Stimulated activated naive CD8-positive, alpha-beta T cell treated with anti-CD3 and anti-CD28 coated beads, Interleukin-15, Interleukin-2, amounts not matched to agents 100 ng/mL and 50 ng/mL, for 24 hours (primary cell): ENCODE results near the gene ARHGAP30.
"Not testable (repeated sequence)": the region's sequence is repeated elsewhere in the genome, so short reads cannot be mapped to it uniquely, and the experiment has no call there.

ENCODE experiments used
- H3K27ac Mint-ChIP-seq: one replicate; pipeline ENCODE4 v1.8.0; 2021; ENCODE audit warnings: mild to moderate bottlenecking, mixed read lengths
- H3K27me3 Mint-ChIP-seq: one replicate; pipeline ENCODE4 v1.8.0; 2021; ENCODE audit warnings: mixed read lengths
- H3K36me3 Mint-ChIP-seq: one replicate; pipeline ENCODE4 v1.8.0; 2021; ENCODE audit warnings: low read depth, mixed read lengths
- H3K4me1 Mint-ChIP-seq: one replicate; pipeline ENCODE4 v1.8.0; 2021; ENCODE audit warnings: low read depth, mixed read lengths
- H3K4me3 Mint-ChIP-seq: one replicate; pipeline ENCODE4 v1.8.0; 2021; ENCODE audit warnings: mild to moderate bottlenecking, mixed read lengths
- H3K9me3 Mint-ChIP-seq: one replicate; pipeline ENCODE4 v1.8.0; 2021; ENCODE audit warnings: mixed read lengths

ARHGAP30 gene

GRCh38 chr1:161021165-161021969, 48.3 kb downstream of the ARHGAP30 start:
- Mint-ChIP-seq H3K4me1 (peaks cover 54% of the 10 kb centered on the region), H3K36me3 (peaks cover 8% of the 10 kb centered on the region), H3K27ac (peak overlapping the region; percentile 32), H3K4me3 (peak overlapping the region; percentile 88), H3K9me3 (no peaks in the 10 kb centered on the region), H3K27me3 (no peaks in the 10 kb centered on the region)

GRCh38 chr1:161020509-161021164, 49.1 kb downstream of the ARHGAP30 start, which contains the start of gene F11R:
F11R (minus strand) TSS chr1:161021152; CDS start chr1:161021073, 79 bp downstream.
- Mint-ChIP-seq H3K27me3 (no peaks in the 10 kb centered on the region), H3K9me3 (no peaks in the 10 kb centered on the region), H3K36me3 (peaks cover 8% of the 10 kb centered on the region), H3K4me1 (peaks cover 54% of the 10 kb centered on the region), H3K27ac (peak within 1 kb of the TSS; percentile 32), H3K4me3 (peak within 1 kb of the TSS; percentile 88)

- peak overlapping the region; percentile 88 for H3K4me3 Mint-ChIP-seq
- no peaks in the 10 kb centered on the region for H3K9me3 Mint-ChIP-seq
- peak overlapping the region; percentile 32 for H3K27ac Mint-ChIP-seq
- H3K27me3 Mint-ChIP-seq: no peaks in the 10 kb centered on the region
- peaks cover 54% of the 10 kb centered on the region for H3K4me1 Mint-ChIP-seq
- H3K36me3 Mint-ChIP-seq: peaks cover 8% of the 10 kb centered on the region
Measured at GRCh38 chr1:161019751-161020495, 49.8 kb downstream of the ARHGAP30 start.

GRCh38 chr1:161019111-161019660, 50.5 kb downstream of the ARHGAP30 start:
- not testable (repeated sequence) for H3K27me3 Mint-ChIP-seq, H3K36me3 Mint-ChIP-seq, H3K9me3 Mint-ChIP-seq, H3K4me3 Mint-ChIP-seq
- Mint-ChIP-seq H3K27ac (peak overlapping the region; percentile 34), H3K4me1 (peaks cover 58% of the 10 kb centered on the region)

- no peaks in the 10 kb centered on the region for H3K9me3 Mint-ChIP-seq
- H3K27ac Mint-ChIP-seq: no peak overlapping the region
- H3K4me1 Mint-ChIP-seq: peaks cover 64% of the 10 kb centered on the region
Measured at GRCh38 chr1:161018631-161018930, 51.1 kb downstream of the ARHGAP30 start.

GRCh38 chr1:161017756-161018630, 51.7 kb downstream of the ARHGAP30 start:
- Mint-ChIP-seq H3K27me3 (no peaks in the 10 kb centered on the region), H3K9me3 (no peaks in the 10 kb centered on the region), H3K36me3 (peaks cover 8% of the 10 kb centered on the region), H3K27ac (no peak overlapping the region), H3K4me1 (peaks cover 70% of the 10 kb centered on the region), H3K4me3 (no peak overlapping the region)

More at GRCh38 chr1:161018631-161018930, 51.1 kb downstream of the ARHGAP30 start:
- H3K36me3 Mint-ChIP-seq: peaks cover 8% of the 10 kb centered on the region
- no peaks in the 10 kb centered on the region for H3K27me3 Mint-ChIP-seq
- no peak overlapping the region for H3K4me3 Mint-ChIP-seq

- not testable (repeated sequence) for H3K9me3 Mint-ChIP-seq, H3K27ac Mint-ChIP-seq, H3K27me3 Mint-ChIP-seq, H3K4me3 Mint-ChIP-seq, H3K36me3 Mint-ChIP-seq
- peaks cover 71% of the 10 kb centered on the region for H3K4me1 Mint-ChIP-seq
Measured at GRCh38 chr1:161017181-161017580, 52.5 kb downstream of the ARHGAP30 start.

- not testable (repeated sequence) for H3K4me3 Mint-ChIP-seq, H3K9me3 Mint-ChIP-seq, H3K36me3 Mint-ChIP-seq, H3K27me3 Mint-ChIP-seq
- Mint-ChIP-seq H3K27ac (peak overlapping the region; percentile 66), H3K4me1 (peaks cover 71% of the 10 kb centered on the region)
Measured at GRCh38 chr1:161016683-161017082, 53.0 kb downstream of the ARHGAP30 start.

- H3K9me3 Mint-ChIP-seq: no peaks in the 10 kb centered on the region
- peaks cover 53% of the 10 kb centered on the region for H3K4me1 Mint-ChIP-seq
- no peaks in the 10 kb centered on the region for H3K27me3 Mint-ChIP-seq
- no peaks in the 10 kb centered on the region for H3K36me3 Mint-ChIP-seq
- peak overlapping the region; percentile 80 for H3K4me3 Mint-ChIP-seq
- H3K27ac Mint-ChIP-seq: peak overlapping the region; percentile 85
Measured at GRCh38 chr1:161013488-161014230, 56.0 kb downstream of the ARHGAP30 start.

- H3K4me3 Mint-ChIP-seq: peak overlapping the region; percentile 80
- H3K36me3 Mint-ChIP-seq: no peaks in the 10 kb centered on the region
- H3K4me1 Mint-ChIP-seq: peaks cover 47% of the 10 kb centered on the region
- H3K9me3 Mint-ChIP-seq: no peaks in the 10 kb centered on the region
- peak overlapping the region; percentile 85 for H3K27ac Mint-ChIP-seq
- no peaks in the 10 kb centered on the region for H3K27me3 Mint-ChIP-seq
Measured at GRCh38 chr1:161013131-161013487, 56.6 kb downstream of the ARHGAP30 start.

- H3K27ac Mint-ChIP-seq: no peak overlapping the region
- H3K4me3 Mint-ChIP-seq: no peak overlapping the region
- no peaks in the 10 kb centered on the region for H3K27me3 Mint-ChIP-seq
- no peaks in the 10 kb centered on the region for H3K9me3 Mint-ChIP-seq
- peaks cover 42% of the 10 kb centered on the region for H3K4me1 Mint-ChIP-seq
- no peaks in the 10 kb centered on the region for H3K36me3 Mint-ChIP-seq
Measured at GRCh38 chr1:161012420-161012819, 57.3 kb downstream of the ARHGAP30 start.

- no peak overlapping the region for H3K27ac Mint-ChIP-seq
- no peaks in the 10 kb centered on the region for H3K9me3 Mint-ChIP-seq
- no peaks in the 10 kb centered on the region for H3K27me3 Mint-ChIP-seq
- no peaks in the 10 kb centered on the region for H3K36me3 Mint-ChIP-seq
- H3K4me3 Mint-ChIP-seq: no peak overlapping the region
- peaks cover 34% of the 10 kb centered on the region for H3K4me1 Mint-ChIP-seq
Measured at GRCh38 chr1:161009602-161010211, 60.0 kb downstream of the ARHGAP30 start.

- H3K4me1 Mint-ChIP-seq: peaks cover 28% of the 10 kb centered on the region
- H3K27me3 Mint-ChIP-seq: no peaks in the 10 kb centered on the region
- no peaks in the 10 kb centered on the region for H3K36me3 Mint-ChIP-seq
- H3K4me3 Mint-ChIP-seq: no peak overlapping the region
- no peaks in the 10 kb centered on the region for H3K9me3 Mint-ChIP-seq
- no peak overlapping the region for H3K27ac Mint-ChIP-seq
Measured at GRCh38 chr1:161008869-161009510, 60.7 kb downstream of the ARHGAP30 start.
